Cardiac fibroblast (primary cell): ENCODE results near the gene CXCL8.

Source experiments
- DNase-seq, 2 donors: peaks; one replicate each; pipeline versions ENCODE4 v3.0.0 to v3.0.0-alpha.2; 2010; ENCODE audit warnings: low read depth in 2 of 2
- H3K4me3 ChIP-seq, 2 donors: replicated peaks in 1 of 2; 1 replicate in 1 of 2; 2 replicates in 1 of 2; pipeline ENCODE4 v1.5.1; 2011; ENCODE audit warnings: low read depth in 2 of 2, low read length in 2 of 2, mild to moderate bottlenecking in 2 of 2, moderate library complexity in 1 of 2
- TF ChIP-seq, protein P1 (sequence below): IDR thresholded peaks from one replicate; pipeline ENCODE4 v1.5.1; 2011; ENCODE audit warnings: low read depth, mild to moderate bottlenecking, low read length, inconsistent platforms

Gene CXCL8

DNA sequence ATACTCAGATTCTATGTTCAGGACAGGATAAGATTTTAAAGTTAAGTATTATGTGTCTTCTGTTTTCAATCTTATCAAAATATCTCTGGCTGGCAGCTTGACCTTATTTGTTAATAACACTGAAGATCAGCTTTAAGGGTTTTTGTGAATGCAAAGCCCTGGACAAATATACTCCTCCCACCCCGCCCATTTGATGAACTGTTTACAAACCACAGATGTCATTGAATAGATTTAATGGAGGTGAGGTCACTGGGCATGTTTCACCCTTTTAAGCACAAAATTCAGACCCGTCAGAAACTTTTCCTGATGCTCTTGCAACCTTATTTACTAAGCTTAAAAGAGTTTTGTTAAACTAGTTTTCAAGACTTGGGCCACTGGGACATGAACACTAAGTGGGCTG lies 10.1 kb upstream of the CXCL8 start:
- DNase-seq = peak in 1 of 2 donors; percentile 65
- TF ChIP-seq, protein P1, sequence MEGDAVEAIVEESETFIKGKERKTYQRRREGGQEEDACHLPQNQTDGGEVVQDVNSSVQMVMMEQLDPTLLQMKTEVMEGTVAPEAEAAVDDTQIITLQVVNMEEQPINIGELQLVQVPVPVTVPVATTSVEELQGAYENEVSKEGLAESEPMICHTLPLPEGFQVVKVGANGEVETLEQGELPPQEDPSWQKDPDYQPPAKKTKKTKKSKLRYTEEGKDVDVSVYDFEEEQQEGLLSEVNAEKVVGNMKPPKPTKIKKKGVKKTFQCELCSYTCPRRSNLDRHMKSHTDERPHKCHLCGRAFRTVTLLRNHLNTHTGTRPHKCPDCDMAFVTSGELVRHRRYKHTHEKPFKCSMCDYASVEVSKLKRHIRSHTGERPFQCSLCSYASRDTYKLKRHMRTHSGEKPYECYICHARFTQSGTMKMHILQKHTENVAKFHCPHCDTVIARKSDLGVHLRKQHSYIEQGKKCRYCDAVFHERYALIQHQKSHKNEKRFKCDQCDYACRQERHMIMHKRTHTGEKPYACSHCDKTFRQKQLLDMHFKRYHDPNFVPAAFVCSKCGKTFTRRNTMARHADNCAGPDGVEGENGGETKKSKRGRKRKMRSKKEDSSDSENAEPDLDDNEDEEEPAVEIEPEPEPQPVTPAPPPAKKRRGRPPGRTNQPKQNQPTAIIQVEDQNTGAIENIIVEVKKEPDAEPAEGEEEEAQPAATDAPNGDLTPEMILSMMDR = no peak
- H3K4me3 ChIP-seq = no peak overlapping the region

GRCh38 chr4:73730867-73731266 lies 9.5 kb upstream of the CXCL8 start:
- no peak for DNase-seq
- no peak overlapping the region for H3K4me3 ChIP-seq
- TF ChIP-seq, protein P1 = no peak

GRCh38 chr4:73731968-73732610 lies 8.3 kb upstream of the CXCL8 start:
- TF ChIP-seq, protein P1 = no peak
- no peak overlapping the region for H3K4me3 ChIP-seq
- peak in 1 of 2 donors; percentile 31 for DNase-seq

DNA sequence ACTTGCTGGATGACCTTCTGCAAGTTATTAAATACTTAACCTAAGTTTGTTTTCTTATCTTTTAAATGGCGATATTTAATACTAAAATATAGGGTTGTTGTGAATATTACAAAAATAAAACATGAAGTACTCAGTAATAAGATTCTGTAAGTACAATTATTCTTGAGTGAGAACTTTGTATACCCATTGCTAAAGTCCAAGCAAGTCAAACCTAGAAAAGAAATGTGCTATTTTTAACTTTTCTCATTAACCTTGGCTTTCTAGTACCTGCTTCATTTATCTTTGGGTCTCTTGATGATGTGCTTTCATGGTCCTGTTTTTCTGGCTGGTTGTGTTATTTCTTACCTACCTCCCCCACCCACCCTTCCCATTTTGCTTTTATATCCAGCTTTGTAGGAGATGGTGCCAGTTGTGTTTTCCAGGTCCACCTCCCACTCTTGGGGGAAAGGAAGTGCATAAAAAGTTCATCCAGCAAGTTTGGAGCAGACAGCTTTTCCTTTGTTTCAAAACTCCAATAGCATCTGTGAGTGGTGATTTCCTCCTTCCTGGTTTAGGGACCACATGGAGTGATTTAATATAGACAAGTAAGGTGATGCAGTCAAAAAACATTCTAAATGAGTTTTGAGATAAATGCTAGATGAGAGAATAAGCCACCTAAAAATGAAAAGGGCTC lies 7.5 kb upstream of the CXCL8 start:
- peak in 1 of 2 donors; percentile 56 for DNase-seq
- TF ChIP-seq, protein P1 = no peak

GRCh38 chr4:73734530-73735001 lies 5.8 kb upstream of the CXCL8 start:
- DNase-seq = peak; percentile 48 to 83
- TF ChIP-seq, protein P1 = no peak
- H3K4me3 ChIP-seq = no peak overlapping the region

More for the DNA sequence above, 7.5 kb upstream of the CXCL8 start:
- no peak overlapping the region for H3K4me3 ChIP-seq

DNA sequence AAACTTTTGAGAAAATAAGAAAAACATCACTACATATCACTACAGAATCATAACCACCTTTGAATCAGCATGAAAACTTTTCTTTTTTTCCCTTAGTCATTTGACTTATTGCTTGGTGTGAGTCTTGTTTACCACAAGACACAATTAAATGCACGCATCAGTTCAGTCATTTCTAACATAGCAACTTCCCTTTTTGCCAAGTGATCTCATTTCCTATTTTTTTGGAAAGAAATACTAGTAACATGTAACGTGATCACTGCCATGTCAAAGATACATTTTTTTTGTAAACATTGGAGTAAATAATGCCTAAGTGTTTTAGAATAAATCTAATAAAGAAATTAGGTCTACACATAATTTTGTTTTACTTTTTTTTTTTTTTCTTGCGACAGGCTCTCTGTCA lies 5.1 kb upstream of the CXCL8 start:
- H3K4me3 ChIP-seq = no peak overlapping the region
- TF ChIP-seq, protein P1 = no peak
- DNase-seq = peak; percentile 56 to 90
